HT1080 (cell line): ENCODE measurements around the gene SIGLEC11. TPM values are rescaled to one million over a fixed set of nuclear protein-coding genes. Genes with fewer than 3 reads are reported as not detected.
"Not testable (repeated sequence)": the region's sequence is repeated elsewhere in the genome, so short reads cannot be mapped to it uniquely, and the experiment has no call there.

Experiments
- DNase-seq: peaks from one replicate; pipeline ENCODE4 v3.0.0-alpha.2; 2015; ENCODE audit warnings: low read depth
- polyA plus RNA-seq, 2 experiments: library from polyadenylated mRNA; depleted of rRNA; stranded (reverse); fragments of >200 nt; gene quantifications; 2 replicates each; pipeline ENCODE4 v1.2.3, GENCODE V29; 2015
- total RNA-seq: library from RNA; depleted of rRNA; stranded (reverse); fragments of >200 nt; shearing (Covaris generic); gene quantifications from 2 replicates; pipeline ENCODE4 v1.2.3, GENCODE V29; 2014; rRNA removed

SIGLEC11 gene, protein sequence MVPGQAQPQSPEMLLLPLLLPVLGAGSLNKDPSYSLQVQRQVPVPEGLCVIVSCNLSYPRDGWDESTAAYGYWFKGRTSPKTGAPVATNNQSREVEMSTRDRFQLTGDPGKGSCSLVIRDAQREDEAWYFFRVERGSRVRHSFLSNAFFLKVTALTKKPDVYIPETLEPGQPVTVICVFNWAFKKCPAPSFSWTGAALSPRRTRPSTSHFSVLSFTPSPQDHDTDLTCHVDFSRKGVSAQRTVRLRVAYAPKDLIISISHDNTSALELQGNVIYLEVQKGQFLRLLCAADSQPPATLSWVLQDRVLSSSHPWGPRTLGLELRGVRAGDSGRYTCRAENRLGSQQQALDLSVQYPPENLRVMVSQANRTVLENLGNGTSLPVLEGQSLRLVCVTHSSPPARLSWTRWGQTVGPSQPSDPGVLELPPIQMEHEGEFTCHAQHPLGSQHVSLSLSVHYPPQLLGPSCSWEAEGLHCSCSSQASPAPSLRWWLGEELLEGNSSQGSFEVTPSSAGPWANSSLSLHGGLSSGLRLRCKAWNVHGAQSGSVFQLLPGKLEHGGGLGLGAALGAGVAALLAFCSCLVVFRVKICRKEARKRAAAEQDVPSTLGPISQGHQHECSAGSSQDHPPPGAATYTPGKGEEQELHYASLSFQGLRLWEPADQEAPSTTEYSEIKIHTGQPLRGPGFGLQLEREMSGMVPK
- total RNA-seq: not detected in 2 replicates
- not detected in 2 replicates for polyA plus RNA-seq (2015; cell fraction: cytosol; rRNA removed)
- not detected in 2 replicates for polyA plus RNA-seq (2015; cell fraction: nucleus; rRNA removed)

- DNase-seq: not testable (repeated sequence)
Observed at GRCh38 chr19:49960980-49961379, at the start of gene SIGLEC11. Gene SIGLEC11 (minus strand): TSS chr19:49961172. CDS start chr19:49961081, 91 bp downstream.

GRCh38 chr19:50008532-50008931 is 47.6 kb upstream of the SIGLEC11 start:
- no peak for DNase-seq

GRCh38 chr19:50007947-50008346 is 47.0 kb upstream of the SIGLEC11 start:
- DNase-seq: no peak

- no peak for DNase-seq
Observed at GRCh38 chr19:50007170-50007569, 46.2 kb upstream of the SIGLEC11 start.

- no peak for DNase-seq
Observed at GRCh38 chr19:50005428-50005827, 44.5 kb upstream of the SIGLEC11 start.

DNA sequence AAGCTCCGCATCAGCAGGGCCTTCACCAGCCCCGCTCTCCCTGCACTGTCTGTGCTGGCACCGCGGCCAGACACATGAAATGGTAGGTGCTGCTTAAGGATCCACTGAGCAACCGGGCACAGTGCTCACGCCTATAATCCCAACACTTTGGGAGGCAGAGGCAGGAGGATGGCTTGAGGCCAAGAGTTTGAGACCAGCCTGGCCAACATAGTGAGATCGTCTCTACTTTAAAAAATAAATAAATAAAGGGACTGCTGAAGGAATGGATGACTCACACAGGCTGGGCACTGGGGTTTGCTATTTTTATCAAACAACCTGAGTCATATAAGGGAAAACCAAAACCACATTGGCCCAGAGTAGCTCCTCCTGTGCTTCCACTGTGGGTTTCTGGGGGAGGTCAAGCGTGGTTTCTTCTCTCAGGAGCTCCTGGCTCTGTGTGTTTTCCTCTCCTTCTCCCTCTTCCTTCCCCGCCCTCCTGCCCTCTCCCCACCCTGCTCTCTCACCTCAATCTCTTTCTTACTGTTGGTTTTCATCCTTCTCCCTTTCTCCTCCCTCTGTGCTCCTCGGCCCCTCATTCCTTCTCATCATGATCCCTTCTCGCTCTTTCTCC is 42.9 kb upstream of the SIGLEC11 start:
- peak; percentile 98 for DNase-seq

GRCh38 chr19:50003254-50003788 is 42.3 kb upstream of the SIGLEC11 start:
- no peak for DNase-seq

- DNase-seq: no peak
Observed at GRCh38 chr19:50002386-50002960, 41.5 kb upstream of the SIGLEC11 start.

- no peak for DNase-seq
Observed at GRCh38 chr19:50001775-50002174, 40.8 kb upstream of the SIGLEC11 start.

DNA sequence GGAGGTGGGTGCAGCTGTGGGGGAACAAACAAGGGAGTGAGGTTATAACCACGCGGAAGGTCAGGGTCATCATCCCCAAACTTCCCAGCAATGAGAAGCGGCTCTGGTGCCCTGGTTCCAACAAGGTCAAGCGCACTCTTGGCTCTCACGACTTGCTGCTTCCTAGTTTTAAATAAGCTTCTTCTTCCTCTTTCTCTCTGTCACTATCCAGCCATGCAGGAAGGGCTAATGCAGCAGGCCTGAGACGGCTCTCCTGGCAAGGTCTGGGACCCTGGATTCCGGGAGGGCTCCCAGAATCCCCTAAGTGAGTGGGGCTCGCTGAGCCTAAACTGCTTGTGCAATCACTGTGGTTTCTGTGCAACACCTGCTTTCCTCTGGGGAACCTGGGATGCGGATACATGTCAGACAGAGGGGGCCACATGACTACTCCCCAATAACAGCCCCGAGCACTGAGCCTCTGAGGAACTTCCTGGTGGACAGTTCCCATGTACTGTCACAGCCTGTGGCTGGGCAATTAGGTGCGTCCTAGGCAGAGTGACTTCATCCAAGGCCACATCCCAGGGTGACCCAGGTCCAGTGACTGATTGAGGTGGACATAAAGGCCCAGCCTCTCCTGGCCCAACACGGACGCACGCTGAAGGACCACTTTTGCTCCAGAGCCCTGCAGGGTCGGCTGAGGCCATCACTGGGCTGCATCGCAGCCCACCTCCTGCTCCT is 40.0 kb upstream of the SIGLEC11 start:
- DNase-seq: no peak

DNA sequence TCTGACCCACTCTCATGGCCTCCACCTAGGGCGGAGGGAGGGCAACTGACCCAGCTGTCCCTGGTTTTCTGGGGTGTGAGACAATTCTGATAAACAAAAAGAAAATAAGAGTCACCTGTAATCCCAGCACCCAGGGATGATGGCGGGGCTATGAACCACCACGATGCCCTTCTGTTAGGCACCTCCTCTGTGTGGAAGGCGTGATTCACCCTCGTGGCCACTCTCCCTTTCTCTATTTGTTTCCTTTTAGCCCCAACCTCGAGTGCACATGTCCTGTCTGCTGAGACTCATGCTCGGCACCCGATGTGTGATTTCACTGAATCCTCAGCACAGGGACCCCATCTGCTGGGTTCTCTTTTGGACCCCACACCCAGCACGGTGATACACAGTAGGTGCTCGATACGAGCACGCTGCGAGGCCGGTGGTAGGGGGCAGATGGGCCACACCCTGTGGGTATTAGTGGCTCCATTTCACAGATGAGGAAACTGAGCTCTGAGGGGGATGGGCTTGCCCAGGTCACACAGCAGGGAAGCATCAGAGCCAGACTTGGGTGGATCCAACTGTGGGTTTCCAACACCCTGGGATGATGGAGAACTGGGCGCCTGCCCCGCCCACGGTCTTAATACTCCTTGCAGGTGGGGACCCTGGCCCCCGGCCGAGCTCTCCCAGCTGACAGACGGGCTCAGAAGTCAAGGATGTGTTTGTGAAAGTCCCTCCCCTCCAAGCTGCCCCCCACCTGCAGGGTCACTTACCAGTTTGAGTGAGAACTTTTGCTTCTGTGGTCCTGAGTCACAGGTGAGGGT is 39.3 kb upstream of the SIGLEC11 start:
- DNase-seq: no peak

DNA sequence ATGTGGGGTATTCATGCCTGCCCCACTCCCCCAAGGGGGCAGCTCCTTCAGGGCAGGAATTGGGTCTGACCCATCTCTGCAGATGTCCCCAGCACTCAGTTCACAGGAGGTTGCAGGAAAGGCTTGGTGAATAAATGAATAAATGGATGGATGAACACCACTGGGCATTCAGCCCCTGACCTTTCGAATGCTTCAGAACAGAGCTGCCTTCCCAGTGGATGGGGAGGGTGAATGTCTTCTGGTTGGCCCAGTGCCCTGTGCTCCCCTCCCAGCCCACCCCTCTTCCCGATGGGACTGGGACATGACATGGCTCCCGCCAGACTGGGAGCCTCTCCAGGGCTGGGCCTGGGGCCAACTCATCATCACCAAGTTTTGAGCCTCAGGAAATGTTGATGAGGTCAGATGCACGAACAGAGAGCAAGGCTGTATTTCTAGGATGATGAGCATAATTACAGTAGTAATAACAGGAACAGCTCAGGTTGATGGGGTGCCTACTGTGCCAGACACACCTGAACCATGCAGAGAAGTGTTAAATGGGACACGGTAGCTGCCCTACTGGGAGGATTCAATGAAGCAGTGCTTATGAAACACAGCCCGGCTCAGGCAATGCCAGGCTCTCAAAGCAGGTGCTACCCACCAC is 38.5 kb upstream of the SIGLEC11 start:
- no peak for DNase-seq

DNA sequence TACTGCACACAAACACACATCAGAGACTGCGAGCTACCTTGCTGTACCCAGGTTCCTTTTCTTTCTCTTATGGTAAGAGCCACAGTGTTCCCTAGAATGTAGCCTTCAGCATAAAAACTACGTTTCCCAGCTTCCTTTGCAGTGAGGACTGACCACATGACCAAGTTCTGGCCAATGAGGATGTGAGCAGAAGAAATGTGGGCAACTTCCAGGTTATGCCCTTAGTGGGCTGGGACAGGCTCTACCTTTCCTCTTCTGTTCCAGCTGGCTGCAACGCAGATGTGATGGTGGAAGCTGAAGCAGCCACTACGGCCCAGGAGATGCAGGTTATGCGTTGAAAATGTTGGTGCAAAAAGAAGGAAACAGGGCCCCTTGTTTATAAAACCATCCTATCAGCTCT is 36.7 kb upstream of the SIGLEC11 start:
- peak; percentile 51 for DNase-seq

- peak; percentile 74 for DNase-seq
Observed at GRCh38 chr19:49988433-49988832, 27.5 kb upstream of the SIGLEC11 start.

DNA sequence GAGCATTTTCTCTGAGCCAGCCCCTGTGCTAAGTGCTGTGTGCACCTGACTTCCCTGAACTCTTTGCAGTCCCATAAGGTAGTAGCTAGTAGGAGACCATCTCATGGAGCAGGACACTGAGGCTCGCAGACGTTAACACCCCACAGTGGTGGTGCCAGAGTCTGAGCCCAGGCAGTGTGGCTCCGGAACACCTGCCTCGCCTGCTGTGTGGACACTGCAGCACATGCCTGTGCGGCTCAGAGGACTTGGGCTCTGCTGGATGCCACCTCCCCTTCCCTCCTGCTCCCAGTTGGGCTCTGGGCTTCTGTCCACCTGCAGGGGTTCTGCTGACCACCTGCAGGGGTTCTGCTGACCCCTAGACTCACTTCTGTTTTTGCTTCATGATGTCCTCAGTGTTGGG is 27.0 kb upstream of the SIGLEC11 start:
- no peak for DNase-seq

DNA sequence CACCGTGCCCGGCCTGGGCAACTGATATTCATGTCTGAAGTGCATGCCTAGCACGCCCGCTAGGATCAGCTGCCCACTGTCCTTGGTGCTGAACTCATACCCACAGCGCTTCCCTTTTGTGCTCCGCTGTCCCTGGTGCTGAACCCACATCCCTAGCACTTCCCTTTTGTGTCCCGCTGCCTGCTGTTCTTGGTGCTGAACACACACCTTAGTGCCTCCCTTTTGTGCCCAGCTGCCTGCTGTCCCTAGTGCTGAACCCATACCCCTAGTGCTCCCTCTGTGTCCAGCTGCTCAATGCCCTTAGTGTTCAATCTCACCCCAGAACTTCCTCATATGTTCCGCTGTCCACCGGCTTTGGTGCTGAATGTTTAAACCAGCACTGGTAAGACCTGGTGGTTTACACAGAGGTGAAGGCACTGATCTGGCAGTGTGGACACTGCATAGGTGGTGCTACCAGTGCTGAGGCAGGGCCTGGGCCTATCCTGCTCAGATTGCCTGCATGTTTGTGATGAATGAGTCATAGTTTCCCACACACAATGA is 26.3 kb upstream of the SIGLEC11 start:
- DNase-seq: peak; percentile 87

GRCh38 chr19:49986354-49986753 is 25.4 kb upstream of the SIGLEC11 start:
- no peak for DNase-seq

GRCh38 chr19:49985871-49986270 is 24.9 kb upstream of the SIGLEC11 start:
- no peak for DNase-seq

- DNase-seq: no peak
Observed at GRCh38 chr19:49984491-49984890, 23.5 kb upstream of the SIGLEC11 start.
